ENCODE measurements around the gene DSC1. TPM values are rescaled to one million over a fixed set of nuclear protein-coding genes. Genes with fewer than 3 reads are reported as not detected.

DSC1 gene
- total and polyA plus RNA-seq, 7 donors: 0.09 TPM; not detected in 6

GRCh38 chr18:31105733-31106132 is 56.9 kb downstream of the DSC1 start:
- peaks cover 0 to 8% (median 3%) of the 10 kb centered on the region in 4 donors for H3K4me1 ChIP-seq
- no peak for TF ChIP-seq POLR2AphosphoS5 (IDR thresholded peaks at IDR 0.05)
- no peak for TF ChIP-seq CTCF (IDR thresholded peaks at IDR 0.05)
- TF ChIP-seq EP300 (IDR thresholded peaks at IDR 0.05): no peak
- 89 to 91% methylated on average over 3 of the region's 3 CpGs for WGBS, 2 donors
- H3K4me3 ChIP-seq: no peak overlapping the region
- no peaks in the 10 kb centered on the region for H3K9me3 ChIP-seq
- no peaks in the 10 kb centered on the region for H3K36me3 ChIP-seq
- no peak overlapping the region for H3K27ac ChIP-seq
- intact Hi-C loops (cut with DNase I): no loop called here
- peaks cover 2 to 22% (median 17%) of the 10 kb centered on the region in 3 donors for H3K27me3 ChIP-seq
- no peak for DNase-seq

GRCh38 chr18:31104444-31104843 is 58.2 kb downstream of the DSC1 start:
- H3K36me3 ChIP-seq: no peaks in the 10 kb centered on the region
- no peak for TF ChIP-seq POLR2A (IDR thresholded peaks at IDR 0.05)
- no peak for TF ChIP-seq CTCF (IDR thresholded peaks at IDR 0.05)
- no peak for TF ChIP-seq POLR2AphosphoS5 (IDR thresholded peaks at IDR 0.05)
- TF ChIP-seq EP300 (IDR thresholded peaks at IDR 0.05): no peak
- H3K27ac ChIP-seq: no peak overlapping the region
- DNase-seq: no peak
- no peaks in the 10 kb centered on the region for H3K9me3 ChIP-seq
- H3K4me3 ChIP-seq: no peak overlapping the region
- peaks cover 2 to 32% (median 26%) of the 10 kb centered on the region in 3 donors for H3K27me3 ChIP-seq
- intact Hi-C loops (cut with DNase I): no loop called here
- WGBS, 2 donors: 82 to 96% methylated on average over 3 of the region's 3 CpGs
- peaks cover 0 to 8% (median 3%) of the 10 kb centered on the region in 4 donors for H3K4me1 ChIP-seq

- TF ChIP-seq EP300 (IDR thresholded peaks at IDR 0.05) (no peak), CTCF (IDR thresholded peaks at IDR 0.05) (no peak), POLR2AphosphoS5 (IDR thresholded peaks at IDR 0.05) (no peak), POLR2A (IDR thresholded peaks at IDR 0.05) (no peak)
- Histone ChIP-seq H3K9me3 (no peaks in the 10 kb centered on the region), H3K27ac (no peak overlapping the region), H3K36me3 (no peaks in the 10 kb centered on the region), H3K4me3 (no peak overlapping the region), H3K4me1 (peaks cover 0 to 8% (median 3%) of the 10 kb centered on the region in 4 donors), H3K27me3 (peaks cover 2 to 32% (median 26%) of the 10 kb centered on the region in 3 donors)
- 79 to 80% methylated on average over 3 of the region's 3 CpGs for WGBS, 2 donors
- intact Hi-C loops (cut with DNase I): no loop called here
- no peak for DNase-seq
Observed at GRCh38 chr18:31103423-31103822, 59.2 kb downstream of the DSC1 start.

GRCh38 chr18:31102941-31103340 is 59.7 kb downstream of the DSC1 start:
- Histone ChIP-seq H3K9me3 (no peaks in the 10 kb centered on the region), H3K27me3 (peaks cover 2 to 32% (median 26%) of the 10 kb centered on the region in 3 donors), H3K36me3 (no peaks in the 10 kb centered on the region), H3K4me1 (peaks cover 0 to 8% (median 3%) of the 10 kb centered on the region in 4 donors), H3K4me3 (no peak overlapping the region), H3K27ac (no peak overlapping the region)
- 71 to 79% methylated on average over 2 of the region's 2 CpGs for WGBS, 2 donors
- DNase-seq: no peak
- intact Hi-C loops (cut with DNase I): no loop called here
- TF ChIP-seq CTCF (IDR thresholded peaks at IDR 0.05): no peak
- TF ChIP-seq POLR2A (IDR thresholded peaks at IDR 0.05): no peak
- no peak for TF ChIP-seq EP300 (IDR thresholded peaks at IDR 0.05)
- no peak for TF ChIP-seq POLR2AphosphoS5 (IDR thresholded peaks at IDR 0.05)
